WERI-Rb-1 (cell line): Measurements from ENCODE around the gene U2SURP.

Experiments
- DNase-seq: peaks from one replicate; pipeline ENCODE4 v3.0.0-alpha.2; 2020
- H3K27ac ChIP-seq: fragments of 250-450 bp; sonication (Bioruptor Pico); 2 replicates; pipeline ENCODE4 v1.5.1; 2020; ENCODE audit warnings: mild to moderate bottlenecking, moderate library complexity
- H3K27me3 ChIP-seq: fragments of 250-450 bp; sonication (Bioruptor Pico); 2 replicates; pipeline ENCODE4 v1.5.1; 2021; ENCODE audit warnings: mild to moderate bottlenecking, low read depth, moderate library complexity; ENCODE audit not compliant: insufficient read depth, severe bottlenecking
- H3K36me3 ChIP-seq: fragments of 250-450 bp; sonication (Bioruptor Pico); 2 replicates; pipeline ENCODE4 v1.5.1; 2020; ENCODE audit warnings: mild to moderate bottlenecking, moderate library complexity
- H3K4me3 ChIP-seq: 2 replicates; pipeline ENCODE4 v1.5.1; 2011; ENCODE audit warnings: low read depth, mild to moderate bottlenecking, control low read depth, low read length
- H3K9me3 ChIP-seq: fragments of 250-450 bp; sonication (Bioruptor Pico); 2 replicates; pipeline ENCODE4 v1.5.1; 2021; ENCODE audit warnings: mild to moderate bottlenecking, moderate library complexity; ENCODE audit not compliant: severe bottlenecking
- CTCF ChIP-seq: IDR thresholded peaks from 2 replicates; pipeline ENCODE4 v1.5.1; 2011; ENCODE audit warnings: low read depth, mild to moderate bottlenecking, control low read depth, inconsistent platforms, low read length

U2SURP gene

GRCh38 chr3:142972092-142972753 is 29.1 kb upstream of the U2SURP start:
- DNase-seq = no peak
- no peaks in the 10 kb centered on the region for H3K36me3 ChIP-seq
- no peak overlapping the region for H3K4me3 ChIP-seq
- TF ChIP-seq CTCF = no peak
- no peaks in the 10 kb centered on the region for H3K9me3 ChIP-seq
- no peak overlapping the region for H3K27ac ChIP-seq
- no peaks in the 10 kb centered on the region for H3K27me3 ChIP-seq

GRCh38 chr3:142973217-142974009 is 28.0 kb upstream of the U2SURP start:
- Histone ChIP-seq H3K9me3 (no peaks in the 10 kb centered on the region), H3K4me3 (no peak overlapping the region), H3K36me3 (no peaks in the 10 kb centered on the region), H3K27ac (no peak overlapping the region), H3K27me3 (no peaks in the 10 kb centered on the region)
- TF ChIP-seq CTCF = no peak
- DNase-seq = no peak

GRCh38 chr3:142975316-142975995 is 25.9 kb upstream of the U2SURP start:
- no peak for DNase-seq
- Histone ChIP-seq H3K27ac (no peak overlapping the region), H3K4me3 (no peak overlapping the region), H3K9me3 (no peaks in the 10 kb centered on the region), H3K27me3 (no peaks in the 10 kb centered on the region), H3K36me3 (no peaks in the 10 kb centered on the region)
- peak; percentile 34; the same call in 1 of the 2 replicates for TF ChIP-seq CTCF

- no peaks in the 10 kb centered on the region for H3K27me3 ChIP-seq
- no peak overlapping the region for H3K27ac ChIP-seq
- H3K9me3 ChIP-seq = no peaks in the 10 kb centered on the region
- no peak for TF ChIP-seq CTCF
- no peaks in the 10 kb centered on the region for H3K36me3 ChIP-seq
- H3K4me3 ChIP-seq = no peak overlapping the region
- no peak for DNase-seq
These were observed 24.6 kb upstream of the U2SURP start for GRCh38 chr3:142976621-142977398.

GRCh38 chr3:142977399-142977728 is 24.0 kb upstream of the U2SURP start:
- Histone ChIP-seq H3K27me3 (no peaks in the 10 kb centered on the region), H3K9me3 (no peaks in the 10 kb centered on the region), H3K4me3 (no peak overlapping the region), H3K27ac (no peak overlapping the region), H3K36me3 (no peaks in the 10 kb centered on the region)
- TF ChIP-seq CTCF = no peak
- no peak for DNase-seq
